ENCODE measurements around the gene CADM2.

Gene CADM2

DNA sequence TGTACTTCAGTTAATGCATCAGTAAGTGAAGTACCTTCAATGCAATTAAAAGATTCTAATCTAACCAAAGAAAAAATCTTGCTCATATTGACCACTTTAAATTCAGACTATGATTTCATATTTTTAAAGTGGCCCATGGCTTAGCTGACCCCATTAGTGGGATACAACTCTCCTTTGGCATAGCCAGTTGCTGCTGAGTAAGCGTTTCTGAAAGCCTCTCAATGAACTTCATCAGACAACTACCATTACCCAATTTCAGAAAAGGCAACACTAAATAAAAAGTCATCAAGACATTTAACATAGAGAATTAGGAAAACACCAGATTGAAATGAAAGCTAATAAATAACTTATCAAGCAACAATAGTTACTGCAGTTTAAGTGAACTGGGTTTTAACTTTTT lies 27.0 kb downstream of the CADM2 start:
- no peak for DNase-seq

DNA sequence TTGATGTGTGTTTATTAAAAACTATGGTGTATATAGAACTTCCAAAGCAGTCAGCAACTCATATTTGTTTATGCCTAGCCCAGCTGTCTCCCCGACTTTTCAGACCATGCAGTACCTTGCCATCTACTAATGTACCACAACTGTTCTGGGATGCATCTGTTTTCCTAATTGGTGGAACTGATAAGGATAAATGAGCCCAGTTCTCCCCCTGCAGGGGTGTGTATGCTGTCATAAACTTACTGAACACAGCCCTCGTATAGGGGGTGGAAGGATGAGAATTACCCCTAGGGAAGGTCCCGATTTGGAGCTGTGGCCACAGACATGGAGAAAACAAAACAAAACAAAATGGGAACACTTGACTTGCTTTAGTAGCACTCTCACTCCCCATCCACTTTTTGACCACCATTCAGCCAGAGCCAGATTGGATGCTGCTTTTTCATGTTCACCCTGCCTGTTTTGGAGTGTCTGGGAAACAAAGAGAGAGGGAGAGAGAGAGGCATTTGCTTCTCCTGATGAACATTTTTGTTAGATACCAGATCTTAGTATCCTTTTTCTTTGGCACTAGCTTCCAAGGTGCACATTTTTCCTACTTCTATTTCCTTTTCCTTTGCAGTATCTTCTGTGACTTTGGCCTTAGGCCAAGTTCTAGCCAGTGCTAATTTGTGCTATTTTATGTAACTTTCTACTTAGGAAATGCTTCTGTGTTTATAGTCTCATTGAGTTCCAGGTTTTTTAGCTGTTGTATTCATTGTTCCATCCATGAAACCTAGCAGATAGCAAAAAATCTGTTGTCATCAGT lies 29.1 kb downstream of the CADM2 start:
- DNase-seq = no peak

GRCh38 chr3:84989102-84989501 lies 30.3 kb downstream of the CADM2 start:
- DNase-seq = no peak

DNA sequence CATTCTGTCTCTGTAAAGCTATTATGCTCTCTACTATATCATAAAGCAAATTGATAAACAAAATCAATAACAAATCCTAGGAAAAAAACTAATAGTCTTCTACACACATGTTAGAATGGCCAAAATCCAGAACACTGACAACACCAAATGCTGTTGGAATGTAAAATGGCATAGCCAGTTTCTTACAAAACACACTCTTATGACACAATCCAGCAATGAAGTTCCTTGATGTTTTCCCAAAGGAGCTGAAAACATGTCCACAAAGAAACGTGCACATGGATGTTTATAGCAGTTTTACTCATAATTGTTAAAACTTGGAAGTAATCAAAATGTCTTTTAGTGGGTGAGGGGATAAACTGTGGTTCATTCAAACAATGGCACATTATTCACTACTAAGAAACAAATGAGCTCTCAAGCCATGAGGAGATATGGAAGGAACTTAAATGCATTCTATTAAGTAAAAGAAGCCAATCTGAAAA lies 32.7 kb downstream of the CADM2 start:
- DNase-seq = no peak

- no peak for DNase-seq
These were observed 35.2 kb downstream of the CADM2 start for GRCh38 chr3:84993956-84994355.

DNA sequence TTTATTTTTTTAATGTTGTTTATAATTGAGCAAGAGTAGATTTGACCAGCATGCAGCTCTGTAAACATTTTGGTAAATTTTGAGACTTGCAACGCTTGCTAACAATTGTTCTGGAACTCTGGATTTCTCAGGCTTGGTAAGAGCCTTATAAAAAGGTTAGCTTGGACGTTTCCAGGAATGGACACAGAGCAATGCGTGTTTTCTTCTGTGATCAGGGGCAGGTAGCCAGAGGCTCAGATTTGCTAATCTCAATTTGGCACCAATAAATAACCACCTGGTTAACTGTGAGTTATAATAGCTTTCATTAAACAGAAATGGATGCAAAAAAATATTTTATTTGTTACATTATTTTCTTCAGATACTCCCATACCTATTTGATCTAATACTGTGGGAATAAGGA lies 39.8 kb downstream of the CADM2 start:
- no peak for DNase-seq

GRCh38 chr3:85003479-85003878 lies 44.7 kb downstream of the CADM2 start:
- no peak for DNase-seq

- DNase-seq = no peak
These were observed 45.4 kb downstream of the CADM2 start for GRCh38 chr3:85004147-85004546.

DNA sequence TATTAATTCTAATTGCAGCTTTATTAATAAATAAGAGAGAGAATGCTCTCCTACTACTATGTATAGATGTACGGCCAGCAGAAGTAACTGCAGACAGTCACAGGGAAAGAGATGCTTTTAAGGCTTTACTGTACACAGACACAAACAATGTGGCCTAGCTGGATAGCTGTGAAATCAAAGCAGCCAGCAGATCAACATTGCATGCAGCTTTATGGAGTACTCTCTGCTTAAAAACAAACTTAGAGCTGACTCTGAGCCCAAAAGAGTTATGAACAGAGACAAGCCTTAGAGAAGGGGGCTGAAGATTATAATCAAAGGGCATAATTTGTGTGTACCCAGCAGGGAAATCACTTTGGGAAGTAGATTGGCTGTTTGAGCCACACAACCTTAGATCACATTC lies 47.2 kb downstream of the CADM2 start:
- DNase-seq = no peak

GRCh38 chr3:85007195-85008094 lies 48.7 kb downstream of the CADM2 start:
- no peak for DNase-seq

DNA sequence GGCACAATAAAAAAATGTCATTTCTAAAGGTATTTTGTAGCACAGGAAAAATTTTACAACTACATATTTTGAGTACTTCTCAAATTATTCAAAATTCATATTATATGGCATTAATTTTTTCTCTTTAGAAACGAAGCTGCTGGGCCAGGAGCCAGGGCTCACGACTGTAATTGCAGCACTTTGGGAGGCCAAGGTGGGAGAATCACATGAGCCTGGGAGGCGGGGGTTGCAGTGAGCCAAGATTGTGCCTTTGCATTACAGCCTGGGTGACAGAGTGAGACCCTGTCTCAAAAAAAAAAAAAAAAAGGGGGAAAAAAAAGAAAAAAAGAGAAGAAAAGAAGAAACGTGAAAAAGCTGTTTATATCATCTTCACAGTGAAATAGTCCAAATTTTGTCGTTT lies 62.0 kb downstream of the CADM2 start:
- DNase-seq = no peak

- DNase-seq = no peak
These were observed 71.3 kb downstream of the CADM2 start for GRCh38 chr3:85030052-85030451.

GRCh38 chr3:85037203-85037602 lies 78.4 kb downstream of the CADM2 start:
- no peak for DNase-seq

DNA sequence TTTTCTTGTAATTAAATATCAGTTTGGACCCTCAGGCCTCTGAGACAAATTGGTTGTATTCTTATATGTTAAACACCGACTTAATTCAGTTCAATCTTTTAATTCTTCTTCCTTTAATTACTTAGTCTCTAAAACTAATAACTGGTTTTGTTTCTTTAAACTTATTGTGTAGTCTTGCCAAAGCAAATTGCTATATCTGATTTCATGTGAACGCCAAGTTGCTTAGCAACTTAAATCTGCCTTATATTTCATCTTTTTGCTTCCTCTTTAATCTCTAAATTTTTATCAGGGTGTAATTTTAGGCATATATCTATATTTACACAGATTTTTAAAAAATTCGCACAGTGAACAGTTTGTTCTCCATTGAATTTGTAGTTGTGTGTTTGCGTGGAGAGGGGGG lies 82.2 kb downstream of the CADM2 start:
- no peak for DNase-seq

- DNase-seq = no peak
These were observed 82.8 kb downstream of the CADM2 start for GRCh38 chr3:85041562-85042055.

DNA sequence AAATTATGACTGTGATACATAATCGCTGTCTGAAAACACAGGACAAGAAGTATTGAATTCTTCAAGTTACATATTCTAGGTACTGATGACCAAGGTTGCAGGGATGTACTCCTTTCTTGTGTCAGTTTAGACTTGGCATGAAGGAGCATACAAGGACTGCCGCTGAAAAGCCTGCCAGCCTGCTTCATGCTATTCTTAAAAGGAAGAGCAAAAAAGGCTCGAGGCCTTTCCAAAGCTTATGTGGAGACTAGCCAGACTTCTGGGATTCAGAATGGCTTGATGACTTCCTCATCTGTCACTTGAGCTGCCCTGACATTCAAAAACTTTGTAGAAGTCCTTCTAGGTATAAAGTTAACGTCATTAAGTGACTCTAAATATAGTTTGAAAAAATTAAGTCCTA lies 92.0 kb downstream of the CADM2 start:
- DNase-seq = no peak

DNA sequence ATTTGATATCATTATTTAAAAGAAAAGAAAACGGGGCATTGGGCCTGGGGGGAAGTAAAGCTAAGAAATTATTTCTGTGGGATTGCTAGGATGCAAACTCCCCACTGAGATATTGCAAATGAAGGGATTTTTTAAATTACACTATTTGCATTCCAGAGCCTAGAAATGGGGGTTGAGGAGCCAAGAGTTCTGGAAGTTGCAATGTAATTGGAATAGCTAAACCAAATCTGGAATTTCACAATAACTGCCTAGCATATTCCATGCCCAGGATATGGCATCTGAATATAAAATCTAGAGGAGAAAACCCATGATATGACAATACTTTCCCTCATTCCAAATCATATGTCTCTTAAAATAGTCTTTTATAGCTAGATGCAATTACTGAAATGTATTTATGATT lies 93.0 kb downstream of the CADM2 start:
- no peak for DNase-seq

- no peak for DNase-seq
These were observed 94.8 kb downstream of the CADM2 start for GRCh38 chr3:85053626-85054025.

GRCh38 chr3:85054579-85054978 lies 95.8 kb downstream of the CADM2 start:
- no peak for DNase-seq

DNA sequence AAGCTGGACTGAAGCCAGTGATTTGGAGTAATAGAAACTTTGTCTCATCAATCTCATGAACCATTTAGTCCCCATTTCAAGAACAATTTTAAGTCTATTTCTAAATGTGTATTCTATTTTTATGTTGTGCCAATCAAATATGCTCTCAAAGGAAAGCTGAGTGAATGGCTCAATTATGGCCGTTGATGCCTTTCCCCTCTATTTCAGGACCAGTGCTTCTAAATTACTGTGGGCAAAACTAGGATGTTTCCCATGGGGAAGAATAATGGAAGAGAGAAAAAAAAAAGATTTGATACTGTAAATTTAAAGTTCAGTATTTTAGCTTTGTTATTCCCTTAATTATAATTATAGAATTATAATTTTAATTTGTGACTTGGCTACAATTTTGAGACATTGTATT lies 110.1 kb downstream of the CADM2 start:
- DNase-seq = no peak

DNA sequence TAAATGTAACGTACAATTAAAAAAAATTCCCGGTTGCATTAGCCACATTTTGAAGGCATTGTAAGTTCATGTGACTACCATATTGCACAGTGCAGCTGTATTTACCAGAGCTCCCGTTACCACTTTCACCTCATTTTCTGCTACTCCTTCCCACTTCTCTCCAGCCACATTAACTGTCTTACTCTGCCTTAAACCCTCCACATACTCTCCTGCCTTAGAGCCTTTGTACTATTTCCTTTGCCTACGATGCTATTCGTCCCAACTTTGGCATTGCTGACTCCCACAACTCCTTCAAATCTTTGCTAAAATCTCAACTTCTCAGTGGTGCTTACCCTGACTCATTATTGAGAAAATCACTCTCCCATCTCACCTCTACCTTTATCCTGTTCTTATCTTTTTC lies 115.2 kb downstream of the CADM2 start:
- DNase-seq = no peak

DNA sequence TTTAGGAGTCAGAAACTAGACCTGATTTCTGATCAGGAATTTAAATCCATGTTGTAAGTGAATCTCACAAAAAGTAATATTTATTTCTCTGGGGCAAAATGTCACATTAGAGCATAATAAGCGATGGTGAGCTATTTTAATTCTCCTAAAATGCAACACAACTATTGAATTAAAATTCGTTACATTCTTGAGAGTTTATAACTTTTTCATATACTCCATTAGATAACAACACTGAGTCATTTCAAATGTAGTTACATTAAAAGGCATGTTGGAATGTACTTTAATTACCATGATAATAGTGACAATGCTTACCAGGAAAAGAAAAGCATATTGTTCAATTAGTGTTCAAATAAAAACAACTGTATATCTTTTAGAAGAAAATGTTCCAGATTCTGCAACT lies 116.9 kb downstream of the CADM2 start:
- no peak for DNase-seq

- no peak for DNase-seq
These were observed 118.2 kb downstream of the CADM2 start for GRCh38 chr3:85077018-85077417.

Measured in T-helper 9 cell (primary cell).